H9 (cell line): Measurements from ENCODE around the gene POU2F3. TPM values are rescaled to one million over a fixed set of nuclear protein-coding genes. Genes with fewer than 3 reads are reported as not detected.

Experiments
- DNase-seq: peaks from one replicate; pipeline ENCODE4 v3.0.0-alpha.2; 2017
- H2AFZ ChIP-seq: one replicate; pipeline ENCODE4 v1.6.1; 2013; ENCODE audit warnings: mild to moderate bottlenecking, low read length, control low read depth, moderate library complexity
- H2AK5ac ChIP-seq: 2 replicates; pipeline ENCODE4 v1.6.1; 2013; ENCODE audit warnings: low read length, control low read depth, mixed read lengths; ENCODE audit not compliant: insufficient read length
- H2BK120ac ChIP-seq: one replicate; pipeline ENCODE4 v1.6.1; 2013; ENCODE audit warnings: low read depth, mild to moderate bottlenecking, low read length, control low read depth, inconsistent platforms; ENCODE audit not compliant: poor library complexity, severe bottlenecking
- H2BK12ac ChIP-seq: 2 replicates; pipeline ENCODE4 v1.6.1; 2013; ENCODE audit warnings: low read length, control low read depth, mixed read lengths, low read depth; ENCODE audit not compliant: insufficient read length
- H2BK15ac ChIP-seq: 2 replicates; pipeline ENCODE4 v1.6.1; 2013; ENCODE audit warnings: low read depth, low read length, control low read depth
- H2BK20ac ChIP-seq: one replicate; pipeline ENCODE4 v1.6.1; 2013; ENCODE audit warnings: low read depth, mild to moderate bottlenecking, low read length, control low read depth, inconsistent platforms; ENCODE audit not compliant: poor library complexity, severe bottlenecking
- H2BK5ac ChIP-seq: 2 replicates; pipeline ENCODE4 v1.6.1; 2013; ENCODE audit warnings: low read length, control low read depth, mixed read lengths; ENCODE audit not compliant: insufficient read length
- H3K14ac ChIP-seq: 2 replicates; pipeline ENCODE4 v1.6.1; 2013; ENCODE audit warnings: low read length, control low read depth; ENCODE audit not compliant: insufficient read depth
- H3K18ac ChIP-seq: 2 replicates; pipeline ENCODE4 v1.6.1; 2013; ENCODE audit warnings: low read depth, mild to moderate bottlenecking, mixed read lengths, low read length, control low read depth; ENCODE audit not compliant: insufficient read length
- H3K23ac ChIP-seq: 2 replicates; pipeline ENCODE4 v1.6.1; 2013; ENCODE audit warnings: low read length, control low read depth, mixed read lengths, low read depth; ENCODE audit not compliant: insufficient read length
- H3K23me2 ChIP-seq: 2 replicates; pipeline ENCODE4 v1.6.1; 2013; ENCODE audit warnings: low read depth, mild to moderate bottlenecking, mixed read lengths, low read length, control low read depth; ENCODE audit not compliant: insufficient read length, poor library complexity, severe bottlenecking
- H3K27ac ChIP-seq: 2 replicates; pipeline ENCODE4 v1.5.1; 2013; ENCODE audit warnings: low read length, control low read depth, mixed read lengths, low read depth; ENCODE audit not compliant: insufficient read length
- H3K27me3 ChIP-seq: 2 replicates; pipeline ENCODE4 v1.6.1; 2013; ENCODE audit warnings: low read length, control low read depth, inconsistent platforms; ENCODE audit not compliant: insufficient read depth
- H3K4ac ChIP-seq: 2 replicates; pipeline ENCODE4 v1.6.1; 2013; ENCODE audit warnings: low read depth, mild to moderate bottlenecking, control low read depth, inconsistent platforms, low read length, moderate library complexity
- H3K4me1 ChIP-seq: 2 replicates; pipeline ENCODE4 v1.6.1; 2013; ENCODE audit warnings: low read length, control low read depth, inconsistent platforms; ENCODE audit not compliant: insufficient read depth
- H3K4me2 ChIP-seq: 2 replicates; pipeline ENCODE4 v1.6.1; 2013; ENCODE audit warnings: low read length, control low read depth, mixed read lengths; ENCODE audit not compliant: insufficient read length, insufficient read depth
- H3K56ac ChIP-seq: 2 replicates; pipeline ENCODE4 v1.6.1; 2013; ENCODE audit warnings: low read depth, mild to moderate bottlenecking, mixed read lengths, low read length, control low read depth; ENCODE audit not compliant: insufficient read length
- H3K79me1 ChIP-seq: 2 replicates; pipeline ENCODE4 v1.6.1; 2013; ENCODE audit warnings: low read depth, mild to moderate bottlenecking, moderate library complexity, low read length, control low read depth, inconsistent platforms; ENCODE audit not compliant: insufficient read depth, poor library complexity, severe bottlenecking
- H3K79me2 ChIP-seq: 2 replicates; pipeline ENCODE4 v1.6.1; 2013; ENCODE audit warnings: low read length, control low read depth, inconsistent platforms; ENCODE audit not compliant: insufficient read depth
- H3K9ac ChIP-seq: 2 replicates; pipeline ENCODE4 v1.6.1; 2013; ENCODE audit warnings: low read length, control low read depth, mixed read lengths; ENCODE audit not compliant: insufficient read length; ENCODE audit errors: extremely low read depth
- H3K9me3 ChIP-seq: one replicate; pipeline ENCODE4 v1.6.1; 2013; ENCODE audit warnings: low read depth, low read length, inconsistent platforms; ENCODE audit not compliant: control insufficient read depth
- H3T11ph ChIP-seq: one replicate; pipeline ENCODE4 v1.6.1; 2013; ENCODE audit warnings: mild to moderate bottlenecking, low read length, control low read depth, inconsistent platforms
- H4K20me1 ChIP-seq: one replicate; pipeline ENCODE4 v1.6.1; 2013; ENCODE audit not compliant: control insufficient read depth, insufficient read length, insufficient read depth
- H4K5ac ChIP-seq: 2 replicates; pipeline ENCODE4 v1.6.1; 2013; ENCODE audit warnings: low read depth, mild to moderate bottlenecking, mixed read lengths, low read length, control low read depth; ENCODE audit not compliant: insufficient read length
- H4K8ac ChIP-seq: replicated peaks from 2 replicates; pipeline ENCODE4 v1.6.1; 2013; ENCODE audit warnings: low read length, control low read depth, mixed read lengths, low read depth; ENCODE audit not compliant: insufficient read length
- H4K91ac ChIP-seq: 2 replicates; pipeline ENCODE4 v1.6.1; 2013; ENCODE audit warnings: low read depth, mild to moderate bottlenecking, moderate library complexity, mixed read lengths, low read length, control low read depth; ENCODE audit not compliant: insufficient read length
- H3K27ac Mint-ChIP-seq, 3 experiments: 2 replicates in 2 of 3; 3 replicates in 1 of 3; pipeline ENCODE4 v1.8.0; 2020 to 2021; ENCODE audit warnings: mixed read lengths in 3 of 3, mild to moderate bottlenecking in 1 of 3, moderate library complexity in 1 of 3
- H3K27me3 Mint-ChIP-seq: 2 replicates; pipeline ENCODE4 v1.8.0; 2021; ENCODE audit warnings: low read depth, mild to moderate bottlenecking, moderate library complexity, mixed read lengths
- H3K36me3 Mint-ChIP-seq, 3 experiments: 2 replicates in 2 of 3; 3 replicates in 1 of 3; pipeline ENCODE4 v1.8.0; 2020 to 2021; ENCODE audit warnings: low read depth in 3 of 3, mixed read lengths in 3 of 3; ENCODE audit not compliant: insufficient read depth in 1 of 3
- H3K4me1 Mint-ChIP-seq, 2 experiments: 2 replicates each; pipeline ENCODE4 v1.8.0; 2020; ENCODE audit warnings: mixed read lengths in 2 of 2
- H3K4me3 Mint-ChIP-seq, 2 experiments: 2 replicates in 1 of 2; 3 replicates in 1 of 2; pipeline ENCODE4 v1.8.0; 2020 to 2021; ENCODE audit warnings: mild to moderate bottlenecking in 2 of 2, mixed read lengths in 2 of 2, moderate library complexity in 1 of 2
- H3K9me3 Mint-ChIP-seq, 2 experiments: 2 replicates in 1 of 2; 3 replicates in 1 of 2; pipeline ENCODE4 v1.8.0; 2020; ENCODE audit warnings: mild to moderate bottlenecking in 2 of 2, mixed read lengths in 2 of 2, moderate library complexity in 1 of 2
- CTCF ChIP-seq: fragments of 200-600 bp; sonication (generic); conservative IDR thresholded peaks from 3 replicates; pipeline ENCODE4 v1.8.0; 2021; ENCODE audit warnings: antibody characterized with exemption, mild to moderate bottlenecking
- WGBS: extraction: QIAGEN DNeasy Blood & Tissue Kit; methylation state at CpG from one replicate; pipeline ENCODE4 v1.1.7; 2013; ENCODE audit warnings: missing lambda C conversion rate, low lambda C conversion rate, mixed read lengths; ENCODE audit not compliant: insufficient read length; ENCODE audit errors: extremely low coverage; 5-methylcytosine and 5-hydroxymethylcytosine counted together
- total RNA-seq: library from RNA; stranded (reverse); gene quantifications from 2 replicates; pipeline ENCODE4 v1.2.1, GENCODE V29; 2021

POU2F3 gene
- total RNA-seq, 1 experiment from 2014 or later: 1.1 TPM

- Histone ChIP-seq H3K4me1 (no peaks in the 10 kb centered on the region; the same call in 1 of the 2 replicates), H3K79me1 (no peaks in the 10 kb centered on the region), H2BK20ac (no peak overlapping the region), H3K14ac (no peak overlapping the region), H3K27me3 (no peaks in the 10 kb centered on the region), H3K4ac (no peak overlapping the region), H3K23me2 (no peaks in the 10 kb centered on the region), H2BK5ac (no peak overlapping the region), H4K20me1 (no peaks in the 10 kb centered on the region), H2AFZ (no peak overlapping the region), H2BK12ac (no peak overlapping the region), H3K79me2 (no peaks in the 10 kb centered on the region), H3K9ac (no peak overlapping the region), H3K56ac (no peak overlapping the region), H3K4me2 (no peak overlapping the region), H3T11ph (no peak overlapping the region), H4K91ac (no peak overlapping the region), H3K27ac (no peak overlapping the region), H3K23ac (no peak overlapping the region), H3K9me3 (no peaks in the 10 kb centered on the region), H4K8ac (no peak overlapping the region), H3K18ac (no peak overlapping the region), H2BK15ac (no peak overlapping the region), H2BK120ac (no peak overlapping the region), H4K5ac (no peak overlapping the region), H2AK5ac (no peak overlapping the region)
- no peak overlapping the region for H3K4me3 Mint-ChIP-seq
- H3K27ac Mint-ChIP-seq: no peak overlapping the region
- TF ChIP-seq CTCF: no peak
- H3K4me1 Mint-ChIP-seq: peaks cover 20 to 24% of the 10 kb centered on the region in 2 experiments
- H3K36me3 Mint-ChIP-seq: no peaks in the 10 kb centered on the region; a peak in 1 of 7 replicates
- no CpG with 5 or more reads among the region's 1 CpG for WGBS
- no peaks in the 10 kb centered on the region for H3K9me3 Mint-ChIP-seq
- DNase-seq: no peak
- H3K27me3 Mint-ChIP-seq: peaks cover 46% of the 10 kb centered on the region
These were observed 30.4 kb downstream of the POU2F3 start for GRCh38 chr11:120270386-120270785.
